Measurements from ENCODE around the gene CALCOCO1.
A peak's percentile ranks its signal among the peaks of the same experiment; 100 is the strongest.
"Not testable (repeated sequence)": the region's sequence is repeated elsewhere in the genome, so short reads cannot be mapped to it uniquely, and the experiment has no call there.

Gene CALCOCO1

GRCh38 chr12:53727310-53728041, at the start of gene CALCOCO1:
Gene CALCOCO1 (minus strand): TSS chr12:53727452. CDS start chr12:53725242, 2,210 bp downstream.
- DNase-seq (ENCODE audit: low read depth in 4 of 4, low spot score in 1 of 4) = peak; percentile 82 to 95 (median 90)

GRCh38 chr12:53776872-53777271, 49.6 kb upstream of the CALCOCO1 start:
- DNase-seq (ENCODE audit: low read depth in 4 of 4, low spot score in 1 of 4) = no peak

GRCh38 chr12:53775478-53776145, 48.4 kb upstream of the CALCOCO1 start:
- no peak for DNase-seq (ENCODE audit: low read depth in 4 of 4, low spot score in 1 of 4)

GRCh38 chr12:53770281-53770680, 43.0 kb upstream of the CALCOCO1 start:
- DNase-seq (ENCODE audit: low read depth in 4 of 4, low spot score in 1 of 4) = no peak

- DNase-seq (ENCODE audit: low read depth in 4 of 4, low spot score in 1 of 4) = no peak
These were observed 41.7 kb upstream of the CALCOCO1 start for GRCh38 chr12:53768976-53769375.

DNA sequence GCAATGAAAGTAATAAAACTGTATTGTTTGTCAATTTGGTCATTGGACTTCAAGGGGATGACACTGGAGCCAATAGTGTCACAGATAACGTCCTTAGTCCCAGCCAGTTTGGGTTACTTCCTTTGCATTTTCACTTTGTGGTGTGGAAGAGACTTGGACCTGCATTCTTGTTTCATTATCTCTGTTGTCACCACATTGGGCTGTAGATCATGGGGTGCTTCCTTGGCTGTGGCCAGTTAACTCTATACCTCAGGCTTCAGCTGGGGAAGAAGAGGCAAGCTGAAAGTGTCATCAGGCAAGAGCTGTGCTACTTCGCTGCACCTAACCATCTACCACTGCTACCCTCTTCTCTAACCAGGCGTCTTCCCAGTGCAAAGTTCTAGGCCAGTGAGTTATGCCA, 39.6 kb upstream of the CALCOCO1 start:
- DNase-seq (ENCODE audit: low read depth in 4 of 4, low spot score in 1 of 4) = no peak

- DNase-seq (ENCODE audit: low read depth in 4 of 4, low spot score in 1 of 4) = no peak
These were observed 38.6 kb upstream of the CALCOCO1 start for GRCh38 chr12:53765891-53766290.

DNA sequence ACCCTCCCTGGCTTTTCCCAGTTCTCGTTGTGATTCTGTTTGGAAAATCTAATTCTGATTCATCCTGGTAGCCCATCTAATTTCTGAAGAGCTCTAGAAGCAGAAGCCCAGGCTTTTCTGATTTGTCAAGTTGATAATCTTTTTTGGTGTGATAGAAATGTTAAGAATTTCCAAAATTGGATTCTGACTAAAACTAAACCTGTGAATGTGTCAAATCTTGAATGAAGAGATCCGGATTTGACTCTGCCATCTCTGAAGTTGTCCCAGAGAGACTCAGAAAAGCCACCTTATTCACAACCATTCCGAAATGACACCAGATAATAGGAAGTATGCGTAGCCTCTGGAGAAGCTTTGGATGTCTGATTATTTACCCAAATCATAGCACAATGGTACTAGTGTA, 37.4 kb upstream of the CALCOCO1 start:
- no peak for DNase-seq (ENCODE audit: low read depth in 4 of 4, low spot score in 1 of 4)

DNA sequence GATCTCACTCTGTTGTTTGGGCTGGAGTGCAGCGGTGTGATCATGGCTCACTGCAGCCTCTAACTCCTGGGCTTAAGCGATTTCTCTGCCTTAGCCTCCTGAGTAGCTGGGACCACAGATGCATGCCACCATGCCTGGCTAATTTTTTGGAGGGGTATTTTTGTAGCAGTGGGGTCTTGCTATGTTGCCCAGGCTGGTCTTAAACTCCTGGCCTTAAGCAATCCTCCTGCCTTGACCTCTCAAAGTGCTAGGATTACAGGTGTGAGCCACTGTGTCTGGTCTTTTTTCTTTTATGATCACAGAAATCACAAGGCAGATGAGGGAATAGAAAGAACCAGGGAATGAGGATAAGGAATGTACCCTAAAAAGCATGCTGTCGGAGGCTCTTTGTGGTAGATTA, 35.5 kb upstream of the CALCOCO1 start:
- not testable (repeated sequence) for DNase-seq (ENCODE audit: low read depth in 4 of 4, low spot score in 1 of 4)

GRCh38 chr12:53761306-53761705, 34.1 kb upstream of the CALCOCO1 start:
- no peak for DNase-seq (ENCODE audit: low read depth in 4 of 4, low spot score in 1 of 4)

DNA sequence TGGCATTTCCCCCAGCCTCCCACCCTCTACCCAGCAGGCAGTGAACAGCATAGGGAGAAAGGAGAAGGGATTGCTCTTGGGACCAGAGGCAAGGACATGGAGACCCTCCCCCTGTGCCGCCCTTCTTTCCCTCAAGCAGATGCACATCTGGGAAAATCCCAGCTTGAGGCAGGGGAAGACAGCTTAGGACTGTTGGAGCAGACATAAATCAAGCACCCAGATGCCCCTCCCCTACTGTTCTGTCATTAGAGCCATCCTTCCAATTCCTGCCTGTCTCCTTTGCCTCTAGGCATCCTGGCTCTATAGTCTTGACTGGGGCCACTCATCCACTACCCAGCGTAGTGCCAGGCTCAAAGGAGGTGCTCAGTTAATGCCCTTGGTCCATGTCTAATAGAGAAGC, 32.0 kb upstream of the CALCOCO1 start:
- DNase-seq (ENCODE audit: low read depth in 4 of 4, low spot score in 1 of 4) = no peak

- DNase-seq (ENCODE audit: low read depth in 4 of 4, low spot score in 1 of 4) = no peak
These were observed 31.5 kb upstream of the CALCOCO1 start for GRCh38 chr12:53758730-53759103.

DNA sequence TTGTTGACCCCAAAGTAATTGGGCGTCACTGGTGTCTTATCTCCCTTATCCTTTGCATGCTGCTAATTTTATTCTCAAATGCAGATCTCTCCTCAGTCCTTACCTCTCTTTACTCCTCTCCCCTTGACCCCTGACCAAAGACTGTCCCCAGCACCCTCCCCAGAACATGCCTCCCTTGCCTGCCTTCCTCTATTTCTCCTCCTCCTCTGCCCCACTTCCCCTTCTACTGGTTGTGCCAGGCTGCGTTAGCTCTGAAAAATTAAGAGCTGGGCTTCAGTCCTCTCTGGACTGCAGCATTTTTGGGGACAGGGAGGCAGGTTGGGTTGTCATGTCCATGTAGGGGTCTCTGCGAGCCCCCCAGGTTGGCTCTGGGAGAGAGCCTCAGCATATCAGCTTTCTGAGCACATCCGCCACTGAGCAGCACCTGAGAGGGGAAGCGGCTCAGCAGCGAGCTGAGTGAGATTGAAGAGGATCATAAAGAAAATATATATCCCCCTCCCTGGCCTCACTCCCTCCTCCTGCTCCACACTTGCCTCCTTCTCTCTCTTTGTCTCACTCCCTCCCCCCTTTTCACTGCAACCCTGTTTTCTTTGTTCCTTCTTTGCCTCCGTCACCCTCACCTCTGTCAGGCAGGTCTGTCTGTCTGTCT, 31.0 kb upstream of the CALCOCO1 start:
- no peak for DNase-seq (ENCODE audit: low read depth in 4 of 4, low spot score in 1 of 4)

- peak; percentile 59 to 80 (median 69) for DNase-seq (ENCODE audit: low read depth in 4 of 4, low spot score in 1 of 4)
These were observed 30.0 kb upstream of the CALCOCO1 start for GRCh38 chr12:53757101-53757770.

- no peak for DNase-seq (ENCODE audit: low read depth in 4 of 4, low spot score in 1 of 4)
These were observed 29.2 kb upstream of the CALCOCO1 start for GRCh38 chr12:53756300-53757100.

DNA sequence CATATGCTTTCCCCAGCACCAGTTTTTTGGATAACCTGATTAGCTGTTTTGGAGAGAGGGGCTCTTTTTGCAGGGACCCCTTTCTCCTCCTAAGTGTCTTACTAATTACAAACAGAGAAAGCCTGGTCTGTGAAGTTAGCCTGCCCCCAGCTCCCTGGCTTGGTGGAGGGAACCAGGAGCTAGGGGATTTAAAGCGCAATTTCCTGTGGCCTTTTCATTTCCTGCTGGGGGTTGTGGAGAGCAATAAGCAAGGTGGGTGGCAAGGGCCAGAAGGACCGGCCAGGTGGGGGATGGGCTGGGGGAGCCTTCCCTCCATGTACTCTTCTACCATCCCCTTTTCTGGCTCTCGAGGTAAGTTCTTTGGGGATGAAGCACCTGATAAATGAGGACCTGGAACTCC, 28.6 kb upstream of the CALCOCO1 start:
- no peak for DNase-seq (ENCODE audit: low read depth in 4 of 4, low spot score in 1 of 4)

DNA sequence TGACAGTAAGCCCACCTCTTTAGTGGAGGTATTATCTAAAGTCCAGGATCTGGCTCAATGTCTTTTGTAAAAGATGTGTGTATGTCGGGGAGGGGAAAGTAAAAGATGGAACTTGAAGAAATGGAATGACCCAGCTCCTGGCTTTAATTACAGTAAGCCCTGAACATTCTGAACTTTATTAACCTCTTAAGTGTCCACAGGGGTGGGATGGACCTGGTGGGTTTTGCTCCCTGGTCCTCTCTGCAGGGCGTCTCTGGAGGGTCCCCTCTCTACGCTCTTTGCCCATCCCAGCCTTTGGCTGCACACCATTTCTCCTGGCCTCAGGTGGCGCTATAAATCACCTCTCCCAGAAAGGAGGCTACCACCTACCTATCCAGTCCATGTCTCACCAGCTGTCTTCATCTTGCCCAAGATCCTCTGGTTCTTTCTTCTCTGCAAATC, 28.2 kb upstream of the CALCOCO1 start:
- DNase-seq (ENCODE audit: low read depth in 4 of 4, low spot score in 1 of 4) = no peak

- DNase-seq (ENCODE audit: low read depth in 4 of 4, low spot score in 1 of 4) = no peak
These were observed 27.5 kb upstream of the CALCOCO1 start for GRCh38 chr12:53754633-53755264.

- no peak for DNase-seq (ENCODE audit: low read depth in 4 of 4, low spot score in 1 of 4)
These were observed 26.9 kb upstream of the CALCOCO1 start for GRCh38 chr12:53754188-53754585.

- DNase-seq (ENCODE audit: low read depth in 4 of 4, low spot score in 1 of 4) = no peak
These were observed 25.4 kb upstream of the CALCOCO1 start for GRCh38 chr12:53752621-53753020.

Data from stimulated activated CD4-positive, alpha-beta T cell treated with anti-CD3 and anti-CD28 coated beads, Interleukin-1b, Interleukin-23, amount 100 ng/mL, for 24 hours (primary cell).